ENCODE results near the gene SDHAF2. TPM values are rescaled to one million over a fixed set of nuclear protein-coding genes. Genes with fewer than 3 reads are reported as not detected.
"Not testable (repeated sequence)": the region's sequence is repeated elsewhere in the genome, so short reads cannot be mapped to it uniquely, and the experiment has no call there.

Gene SDHAF2
- total RNA-seq, 2 donors from 2014 or later, result 24.6 to 59.4 TPM

DNA sequence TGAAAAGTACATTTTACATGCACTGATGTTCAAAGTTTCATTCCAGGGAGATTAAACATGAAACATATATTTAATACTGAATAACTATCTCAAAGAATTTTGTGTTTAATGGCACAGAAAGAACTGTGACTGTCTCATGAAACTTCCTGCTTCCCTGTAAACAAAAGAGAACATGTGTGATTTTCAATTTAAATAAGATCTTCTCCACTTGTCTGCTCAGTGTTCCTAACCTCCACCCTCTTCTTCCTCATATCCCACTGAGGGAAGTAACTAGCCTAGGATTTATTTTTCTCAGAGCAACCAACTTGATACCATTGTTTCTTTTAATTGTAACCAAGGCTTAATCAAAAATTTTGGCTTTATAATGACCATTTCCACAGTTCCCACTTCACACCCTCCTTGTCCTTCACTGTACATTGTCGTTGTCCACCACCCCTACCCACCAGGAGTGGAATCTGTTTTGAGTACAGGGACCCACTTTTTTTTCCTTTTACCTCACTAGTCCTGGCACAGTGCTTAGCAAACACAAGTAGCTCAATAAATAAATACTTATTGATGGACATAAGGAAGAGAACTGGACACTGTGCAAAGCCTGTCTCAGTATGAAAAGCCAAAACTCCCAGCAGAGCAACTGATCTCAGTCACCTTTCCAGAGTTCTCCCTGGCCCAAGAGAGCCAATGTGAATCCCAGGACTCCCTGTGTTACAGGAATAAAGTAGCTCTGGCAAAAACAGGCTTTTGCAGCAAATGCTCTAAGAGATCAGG lies 4.4 kb upstream of the SDHAF2 start:
- no peaks in the 10 kb centered on the region for H3K27me3 ChIP-seq (replicated peaks; ENCODE audit: insufficient read depth)
- peaks cover 7% of the 10 kb centered on the region for H3K4me1 ChIP-seq (replicated peaks)
- H3K36me3 ChIP-seq, result peaks cover 0 to 9% of the 10 kb centered on the region in 2 donors
- intact Hi-C loops (cut with DNase I), result no loop called here
- TF ChIP-seq POLR2A (IDR thresholded peaks at IDR 0.05) (no peak), POLR2AphosphoS5 (IDR thresholded peaks at IDR 0.05) (peak; percentile 53)
- H3K4me3 ChIP-seq, result no peak overlapping the region
- H3K27ac ChIP-seq, result peak overlapping the region; percentile 36 to 65
- H3K9me3 ChIP-seq, result no peaks in the 10 kb centered on the region
- no peak for DNase-seq (ENCODE audit: low spot score)
- WGBS, result 84% methylated on average over 1 of the region's 1 CpG

DNA sequence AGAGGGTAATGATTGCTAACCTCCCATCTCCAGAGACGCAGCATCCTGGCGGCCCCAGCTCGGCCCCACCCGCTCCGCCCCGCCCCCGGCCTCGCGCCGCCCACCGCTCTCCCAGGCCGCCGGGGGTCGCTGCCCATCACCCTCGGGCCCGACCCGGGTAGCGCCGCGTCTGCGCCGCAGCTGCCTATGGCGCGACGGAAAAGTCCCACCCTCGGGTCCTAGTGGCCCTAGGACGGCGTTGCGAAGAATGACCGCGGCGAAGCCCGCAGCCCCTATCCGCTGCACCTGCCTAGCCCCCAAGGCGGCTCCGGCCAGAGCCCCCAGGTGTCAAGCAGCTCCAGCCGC lies 606 bp upstream of the SDHAF2 start:
- peaks cover 7% of the 10 kb centered on the region for H3K4me1 ChIP-seq (replicated peaks)
- peak overlapping the region; percentile 93 to 98 for H3K27ac ChIP-seq
- H3K4me3 ChIP-seq, result peak overlapping the region; percentile 69 to 97
- intact Hi-C loops (cut with DNase I), result no loop called here
- peaks cover 0 to 9% of the 10 kb centered on the region in 2 donors for H3K36me3 ChIP-seq
- WGBS, result under 1% methylated on average over 31 of the region's 37 CpGs
- H3K27me3 ChIP-seq (replicated peaks; ENCODE audit: insufficient read depth), result no peaks in the 10 kb centered on the region
- DNase-seq (ENCODE audit: low spot score), result no peak
- no peaks in the 10 kb centered on the region for H3K9me3 ChIP-seq
- TF ChIP-seq POLR2A (IDR thresholded peaks at IDR 0.05), result no peak
- TF ChIP-seq, protein P1, sequence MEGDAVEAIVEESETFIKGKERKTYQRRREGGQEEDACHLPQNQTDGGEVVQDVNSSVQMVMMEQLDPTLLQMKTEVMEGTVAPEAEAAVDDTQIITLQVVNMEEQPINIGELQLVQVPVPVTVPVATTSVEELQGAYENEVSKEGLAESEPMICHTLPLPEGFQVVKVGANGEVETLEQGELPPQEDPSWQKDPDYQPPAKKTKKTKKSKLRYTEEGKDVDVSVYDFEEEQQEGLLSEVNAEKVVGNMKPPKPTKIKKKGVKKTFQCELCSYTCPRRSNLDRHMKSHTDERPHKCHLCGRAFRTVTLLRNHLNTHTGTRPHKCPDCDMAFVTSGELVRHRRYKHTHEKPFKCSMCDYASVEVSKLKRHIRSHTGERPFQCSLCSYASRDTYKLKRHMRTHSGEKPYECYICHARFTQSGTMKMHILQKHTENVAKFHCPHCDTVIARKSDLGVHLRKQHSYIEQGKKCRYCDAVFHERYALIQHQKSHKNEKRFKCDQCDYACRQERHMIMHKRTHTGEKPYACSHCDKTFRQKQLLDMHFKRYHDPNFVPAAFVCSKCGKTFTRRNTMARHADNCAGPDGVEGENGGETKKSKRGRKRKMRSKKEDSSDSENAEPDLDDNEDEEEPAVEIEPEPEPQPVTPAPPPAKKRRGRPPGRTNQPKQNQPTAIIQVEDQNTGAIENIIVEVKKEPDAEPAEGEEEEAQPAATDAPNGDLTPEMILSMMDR (IDR thresholded peaks at IDR 0.05), result peak in 1 of 4 experiments; percentile 33

DNA sequence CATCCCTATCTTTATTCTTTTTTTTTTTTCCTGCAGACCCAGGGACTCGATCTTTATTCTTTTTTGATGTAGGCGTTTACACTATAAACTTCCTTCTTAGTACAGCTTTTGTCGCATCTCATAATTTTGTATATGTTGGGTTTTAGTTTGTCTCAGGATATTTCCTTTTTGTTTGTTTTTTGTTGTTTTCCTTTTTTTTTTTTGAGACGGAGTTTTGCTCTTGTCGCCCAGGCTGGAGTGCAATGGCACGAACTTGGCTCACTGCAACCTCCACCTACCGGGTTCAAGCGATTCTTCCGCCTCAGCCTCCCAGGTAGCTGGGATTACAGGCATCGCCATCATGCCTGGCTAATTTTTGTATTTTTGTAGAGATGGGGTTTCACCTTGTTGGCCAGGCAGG lies 915 bp downstream of the SDHAF2 start:
- DNase-seq (ENCODE audit: low spot score); intact Hi-C loops (cut with DNase I); H3K36me3 ChIP-seq; H3K27me3 ChIP-seq (replicated peaks; ENCODE audit: insufficient read depth); H3K4me1 ChIP-seq (replicated peaks); H3K9me3 ChIP-seq: not testable (repeated sequence)
- Histone ChIP-seq H3K27ac (peak overlapping the region in 1 of 2 donors; percentile 93), H3K4me3 (peak overlapping the region; percentile 69 to 97)
- WGBS, result 65% methylated on average over 10 of the region's 10 CpGs

DNA sequence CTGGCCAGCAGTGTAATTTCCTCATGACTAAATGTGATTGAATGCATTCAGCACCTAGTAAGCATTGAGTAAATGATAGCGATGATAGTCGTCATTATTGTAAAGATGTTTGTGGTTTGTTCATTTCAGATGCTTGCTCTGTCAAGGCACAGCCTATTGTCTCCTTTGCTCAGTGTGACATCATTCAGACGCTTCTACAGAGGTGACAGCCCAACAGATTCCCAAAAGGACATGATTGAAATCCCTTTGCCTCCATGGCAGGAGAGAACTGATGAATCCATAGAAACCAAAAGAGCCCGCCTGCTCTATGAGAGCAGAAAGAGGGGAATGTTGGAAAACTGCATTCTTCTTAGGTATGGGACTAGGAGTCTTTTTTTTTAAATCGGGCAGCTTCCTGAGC lies 7.6 kb downstream of the SDHAF2 start:
- no peak overlapping the region for H3K4me3 ChIP-seq
- intact Hi-C loops (cut with DNase I), result no loop called here
- H3K4me1 ChIP-seq (replicated peaks), result no peaks in the 10 kb centered on the region
- TF ChIP-seq POLR2A (IDR thresholded peaks at IDR 0.05) (no peak), POLR2AphosphoS5 (IDR thresholded peaks at IDR 0.05) (no peak)
- TF ChIP-seq, protein P1 (IDR thresholded peaks at IDR 0.05), result no peak
- DNase-seq (ENCODE audit: low spot score), result no peak
- H3K27ac ChIP-seq, result no peak overlapping the region
- no peaks in the 10 kb centered on the region for H3K27me3 ChIP-seq (replicated peaks; ENCODE audit: insufficient read depth)
- 94% methylated on average over 5 of the region's 5 CpGs for WGBS
- no peaks in the 10 kb centered on the region for H3K9me3 ChIP-seq
- peaks cover 7 to 8% of the 10 kb centered on the region in 2 donors for H3K36me3 ChIP-seq

DNA sequence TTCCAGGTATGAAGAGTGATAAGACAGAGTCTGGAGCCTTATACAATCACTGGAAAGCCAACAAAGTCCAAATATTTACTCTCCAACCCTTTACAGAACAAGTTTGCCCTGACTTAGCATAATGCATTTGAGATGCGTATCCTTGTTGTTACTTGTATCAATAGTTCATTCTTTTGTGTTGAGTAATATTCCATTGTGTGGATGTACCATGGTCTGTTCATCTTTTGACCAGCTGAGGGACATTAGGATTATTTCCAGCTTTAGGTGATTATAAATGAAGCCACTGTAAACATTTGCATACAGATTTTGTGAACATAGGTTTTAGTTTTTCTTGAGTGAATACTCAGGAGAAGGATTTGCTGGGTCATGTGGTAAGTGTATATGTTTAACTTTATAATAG lies 9.7 kb downstream of the SDHAF2 start:
- H3K27ac ChIP-seq, result peak overlapping the region in 1 of 2 donors; percentile 1
- intact Hi-C loops (cut with DNase I), result no loop called here
- whole genome bisulfite sequencing, result 72% methylated on average over 1 of the region's 1 CpG

More for the DNA sequence above, 9.7 kb downstream of the SDHAF2 start:
- Histone ChIP-seq H3K9me3 (no peaks in the 10 kb centered on the region), H3K36me3 (peaks cover 7 to 8% of the 10 kb centered on the region in 2 donors), H3K27me3 (replicated peaks; ENCODE audit: insufficient read depth) (no peaks in the 10 kb centered on the region), H3K4me1 (replicated peaks) (no peaks in the 10 kb centered on the region), H3K4me3 (no peak overlapping the region)
- no peak for DNase-seq (ENCODE audit: low spot score)
- TF ChIP-seq POLR2A (IDR thresholded peaks at IDR 0.05) (no peak), POLR2AphosphoS5 (IDR thresholded peaks at IDR 0.05) (peak; percentile 37)
- TF ChIP-seq, protein P1 (IDR thresholded peaks at IDR 0.05), result no peak
